NCI-H1092 treated with DMSO at 0.1 percent for 48 hours (cell line): ENCODE measurements around the gene DNAH10.
"Not testable (repeated sequence)": the region's sequence is repeated elsewhere in the genome, so short reads cannot be mapped to it uniquely, and the experiment has no call there.

Experiments used
- DNase-seq: peaks from one replicate; lab custom pipeline; 2025; lab: John Stamatoyannopoulos, UW

DNAH10 gene

DNA sequence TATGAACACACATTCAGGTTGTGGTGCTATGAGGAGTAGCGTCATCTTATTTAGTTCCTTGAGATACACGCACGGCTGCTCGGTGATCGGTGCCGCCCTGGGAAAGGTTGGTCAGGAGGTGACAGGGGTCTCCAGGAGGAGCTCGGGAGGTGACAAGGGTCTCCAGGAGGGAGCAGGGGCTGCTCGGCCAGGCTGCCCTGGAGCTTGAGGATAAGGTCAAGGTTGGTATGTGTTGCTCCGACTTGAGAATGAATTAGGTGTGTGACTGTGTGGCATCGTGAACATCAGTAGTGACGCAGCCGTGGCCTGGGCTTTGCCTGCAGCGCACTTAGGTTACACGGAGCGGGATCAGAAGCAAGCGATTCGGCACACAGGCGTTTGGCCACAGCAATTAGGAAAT lies 174.4 kb downstream of the DNAH10 start:
- no peak for DNase-seq

DNA sequence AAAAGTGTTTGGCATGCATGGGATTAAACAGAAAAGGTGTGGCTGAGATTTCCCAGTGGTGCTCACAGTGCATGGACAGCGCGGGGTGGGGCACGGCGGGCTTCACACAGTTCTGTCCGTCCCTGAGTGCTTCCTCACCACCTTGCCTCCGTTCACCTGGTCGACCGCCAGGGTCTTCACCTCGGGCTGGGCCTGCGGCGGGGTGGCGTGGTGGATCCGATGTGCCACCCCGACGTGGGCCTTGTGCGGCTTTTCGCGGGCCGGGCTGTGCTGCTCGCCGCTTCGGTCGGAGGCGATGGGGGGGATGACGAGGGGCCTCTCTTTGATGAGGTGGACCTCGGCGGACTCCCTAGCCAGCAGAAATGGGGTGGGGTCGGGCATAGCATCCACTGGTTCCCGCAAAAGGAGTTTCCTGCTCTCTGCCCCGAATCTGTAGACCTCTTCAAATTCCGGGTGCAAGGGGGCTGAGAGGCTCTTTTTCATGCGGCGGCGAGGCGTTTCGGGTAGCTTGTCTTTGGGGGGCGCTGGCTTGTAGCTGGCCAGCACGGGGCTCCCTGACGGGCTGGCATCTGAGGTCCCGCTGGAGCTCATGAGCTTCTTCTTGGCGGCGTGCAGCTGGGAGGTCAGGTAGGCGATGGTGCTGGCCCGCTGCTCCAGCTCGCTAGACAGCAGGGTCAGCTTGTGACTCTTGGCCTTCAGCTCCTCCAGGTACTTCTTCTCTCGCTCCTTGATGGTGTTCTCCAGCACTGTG lies 175.0 kb downstream of the DNAH10 start:
- DNase-seq: no peak

GRCh38 chr12:123937707-123938591 lies 175.8 kb downstream of the DNAH10 start:
- DNase-seq: no peak

GRCh38 chr12:123938679-123939480 lies 176.8 kb downstream of the DNAH10 start:
- DNase-seq: no peak

GRCh38 chr12:123939716-123940626 lies 177.9 kb downstream of the DNAH10 start:
- no peak for DNase-seq

GRCh38 chr12:123940627-123940966 lies 178.5 kb downstream of the DNAH10 start:
- no peak for DNase-seq

GRCh38 chr12:123941000-123941399 lies 178.9 kb downstream of the DNAH10 start:
- no peak for DNase-seq

- no peak for DNase-seq
Measured at GRCh38 chr12:123941624-123942237, 179.6 kb downstream of the DNAH10 start.

DNA sequence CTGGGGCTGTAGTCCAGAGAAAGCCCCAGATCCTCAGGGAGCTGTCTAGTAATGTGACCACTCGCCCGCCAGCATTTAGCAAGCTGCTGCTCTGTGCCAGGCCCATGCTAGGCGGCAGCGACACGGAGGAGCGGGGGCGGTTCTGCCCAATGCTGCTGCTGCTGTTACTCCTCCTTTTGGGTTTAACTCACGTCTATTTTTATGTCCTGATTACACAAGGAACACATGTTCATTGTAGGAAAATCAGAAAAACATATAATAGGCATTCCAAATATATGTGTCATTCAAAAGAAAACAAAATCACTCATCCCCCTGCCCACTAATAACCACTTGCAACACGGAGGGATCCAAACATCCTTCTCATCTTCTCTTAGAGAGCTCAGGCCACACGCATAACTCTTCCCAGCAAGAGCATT lies 180.1 kb downstream of the DNAH10 start:
- no peak for DNase-seq

- no peak for DNase-seq
Measured at GRCh38 chr12:123942911-123943648, 181.0 kb downstream of the DNAH10 start.

DNA sequence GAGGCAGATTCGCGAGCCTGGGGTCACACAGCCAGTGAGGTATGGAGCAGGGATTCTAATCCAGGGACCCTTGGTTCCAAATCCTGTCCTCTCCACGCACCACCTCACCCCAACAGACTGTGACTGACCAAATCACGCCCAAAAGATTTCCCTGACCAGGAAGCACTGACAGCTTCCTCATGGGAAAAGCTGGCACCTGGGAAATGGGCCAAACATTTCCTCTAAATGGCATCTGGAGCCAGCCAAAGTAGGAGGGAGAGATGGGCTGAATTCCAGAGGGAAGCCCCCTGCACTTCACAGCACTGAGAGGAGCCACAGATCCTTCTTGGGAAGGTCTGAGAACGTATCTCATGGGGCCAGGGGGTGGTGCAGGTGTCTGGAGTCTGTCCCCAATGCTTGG lies 181.7 kb downstream of the DNAH10 start:
- no peak for DNase-seq

- no peak for DNase-seq
Measured at GRCh38 chr12:123944696-123945095, 182.6 kb downstream of the DNAH10 start.

DNA sequence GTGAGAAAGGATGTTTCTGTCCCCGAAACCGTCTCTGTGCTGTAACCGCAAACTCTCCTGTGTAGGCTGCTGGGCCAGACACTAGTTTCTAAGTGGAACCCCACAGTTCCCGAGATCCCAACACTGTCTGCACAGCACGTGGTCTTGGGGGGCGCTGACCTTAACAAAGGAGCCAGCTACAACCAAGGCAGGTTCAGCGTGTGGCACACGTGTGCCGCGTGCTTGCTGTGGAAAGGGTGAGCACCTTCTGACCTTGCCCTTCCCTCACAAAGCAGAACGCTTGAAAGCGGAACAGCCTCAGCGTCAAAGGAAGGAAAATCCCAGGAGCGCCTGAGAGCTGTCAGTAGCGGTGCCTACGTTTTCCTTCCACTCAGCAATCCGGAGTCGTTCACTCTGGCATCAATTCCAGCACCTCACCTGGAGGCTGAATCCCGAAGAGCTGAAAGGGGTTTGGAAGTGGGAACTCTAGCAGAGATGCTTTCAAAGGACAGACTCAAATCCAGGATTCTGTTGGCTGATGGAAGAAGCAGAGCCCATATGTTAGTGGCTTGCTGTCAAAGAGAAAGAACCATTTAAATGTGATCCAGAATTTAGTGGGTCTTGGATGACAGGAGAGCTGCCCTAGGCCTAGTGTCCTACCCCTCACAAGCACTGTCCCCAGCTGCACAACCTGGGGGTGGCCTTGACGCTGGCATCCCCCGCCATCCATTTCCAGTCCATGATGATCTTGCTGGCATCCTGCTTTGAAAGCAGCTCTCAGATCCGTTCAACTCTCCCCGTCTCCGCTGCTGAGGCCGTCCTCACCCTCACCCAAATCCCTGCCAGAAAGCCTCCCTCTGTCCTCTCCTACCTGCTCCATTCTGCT lies 183.4 kb downstream of the DNAH10 start:
- no peak for DNase-seq

DNA sequence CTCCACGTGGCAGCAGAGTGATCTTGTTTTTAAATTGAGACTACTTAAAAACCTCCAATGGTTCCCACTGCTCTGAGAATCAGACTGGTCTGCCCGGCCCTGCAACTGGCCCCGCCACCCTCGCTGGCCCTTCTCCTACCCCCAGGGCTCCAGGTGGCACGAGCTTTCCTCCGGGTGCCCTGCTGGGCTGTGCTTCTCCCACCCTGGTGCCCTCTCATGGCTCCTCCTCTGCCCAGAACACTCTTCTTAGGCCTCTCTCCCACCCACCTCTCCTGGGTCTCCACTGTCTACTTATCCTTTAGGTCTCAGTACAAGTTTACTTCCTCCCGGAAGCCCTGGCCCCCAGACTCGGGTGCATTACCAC lies 184.0 kb downstream of the DNAH10 start:
- DNase-seq: no peak

GRCh38 chr12:123946516-123947505 lies 184.7 kb downstream of the DNAH10 start:
- not testable (repeated sequence) for DNase-seq

- DNase-seq: not testable (repeated sequence)
Measured at GRCh38 chr12:123947531-123947930, 185.4 kb downstream of the DNAH10 start.

DNA sequence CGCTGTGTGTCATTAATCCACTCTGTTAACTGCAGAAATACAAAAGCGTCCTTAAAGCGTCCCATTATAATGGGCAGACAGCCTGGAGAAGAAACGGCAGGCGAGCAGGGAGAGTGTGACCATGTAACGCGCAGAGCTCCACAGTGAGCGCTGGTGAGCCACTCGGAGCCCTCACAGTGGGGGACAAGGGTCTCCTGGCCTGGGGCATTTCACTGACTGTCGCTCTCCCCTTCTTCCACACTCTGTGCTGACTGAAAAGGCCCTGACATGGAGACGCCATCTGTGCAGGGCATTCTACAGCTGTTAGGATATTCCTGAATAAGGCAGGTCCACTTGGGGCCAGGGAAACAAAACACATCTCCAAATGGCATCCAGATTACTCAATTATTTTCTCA lies 186.3 kb downstream of the DNAH10 start:
- no peak for DNase-seq
